H1 (cell line): Measurements from ENCODE around the gene MSANTD2. TPM values are rescaled to one million over a fixed set of nuclear protein-coding genes. Genes with fewer than 3 reads are reported as not detected.

ENCODE experiments used
- CTCF ChIA-PET: fragments of 300-600 bp; sonication (Branson Sonifier 250); formaldehyde crosslinking; loops from one replicate; lab custom pipeline; 2021; ENCODE audit not compliant: partially characterized antibody; lab: Charles Lee
- POLR2A ChIA-PET: fragments of 300-600 bp; sonication (Branson Sonifier 250); formaldehyde crosslinking; loops from one replicate; lab custom pipeline; 2021; ENCODE audit warnings: inconsistent platforms; ENCODE audit not compliant: partially characterized antibody; lab: Charles Lee
- DNase-seq, 2 experiments: peaks; one replicate each; pipeline versions ENCODE4 v3.0.0 to v3.0.0-alpha.2; 2010 to 2022; ENCODE audit warnings: low spot score in 2 of 2, low read depth in 1 of 2, mixed read lengths in 1 of 2
- FAIRE-seq: peaks from 2 replicates; lab custom pipeline; 2011; peaks lifted over from hg19 to GRCh38; lab: Jason Lieb, UNC
- H2AFZ ChIP-seq: 2 replicates; pipeline ENCODE4 v1.8.1; 2012; ENCODE audit warnings: low read length, inconsistent platforms
- H2AK5ac ChIP-seq: 2 replicates; pipeline ENCODE4 v1.6.1; 2013; ENCODE audit warnings: low read depth, low read length
- H2BK120ac ChIP-seq: replicated peaks from 2 replicates; pipeline ENCODE3; 2013; ENCODE audit warnings: low read depth, low read length, inconsistent platforms
- H2BK12ac ChIP-seq: 2 replicates; pipeline ENCODE4 v1.6.1; 2013; ENCODE audit warnings: low read depth, low read length
- H2BK15ac ChIP-seq: 2 replicates; pipeline ENCODE4 v1.6.1; 2013; ENCODE audit warnings: low read length
- H2BK20ac ChIP-seq: 2 replicates; pipeline ENCODE4 v1.6.1; 2013; ENCODE audit warnings: low read length
- H2BK5ac ChIP-seq: 2 replicates; pipeline ENCODE4 v1.6.1; 2013; ENCODE audit warnings: low read depth, low read length
- H3K14ac ChIP-seq: 2 replicates; pipeline ENCODE4 v1.6.1; 2013; ENCODE audit warnings: inconsistent platforms; ENCODE audit not compliant: insufficient read length
- H3K18ac ChIP-seq: 2 replicates; pipeline ENCODE4 v1.6.1; 2013; ENCODE audit warnings: low read length; ENCODE audit errors: extremely low read depth
- H3K23ac ChIP-seq: 2 replicates; pipeline ENCODE4 v1.6.1; 2013; ENCODE audit warnings: inconsistent platforms; ENCODE audit not compliant: insufficient read length
- H3K23me2 ChIP-seq: 2 replicates; pipeline ENCODE4 v1.6.1; 2013; ENCODE audit warnings: low read depth, low read length
- H3K27ac ChIP-seq: 2 replicates; pipeline ENCODE4 v1.6.1; 2011; ENCODE audit warnings: low read depth, low read length, inconsistent platforms
- H3K27me3 ChIP-seq, 4 experiments: replicated peaks in 1 of 4; 1 replicate in 1 of 4; 2 replicates in 3 of 4; pipeline versions ENCODE4 v1.6.1 to v1.8.1; 2011 to 2013; ENCODE audit warnings: low read length in 3 of 4, mild to moderate bottlenecking in 3 of 4, inconsistent platforms in 2 of 4, mixed read lengths in 2 of 4, moderate library complexity in 1 of 4; ENCODE audit not compliant: control insufficient read depth in 3 of 4, insufficient read depth in 3 of 4; ENCODE audit errors: extremely low read depth in 1 of 4
- H3K36me3 ChIP-seq, 4 experiments: 2 replicates each; pipeline versions ENCODE4 v1.6.1 to v1.8.1; 2011 to 2013; ENCODE audit warnings: mild to moderate bottlenecking in 4 of 4, low read length in 3 of 4, moderate library complexity in 2 of 4, control low read depth in 1 of 4, inconsistent platforms in 1 of 4; ENCODE audit not compliant: insufficient read depth in 4 of 4, control insufficient read depth in 2 of 4
- H3K4ac ChIP-seq: replicated peaks from 2 replicates; pipeline ENCODE3; 2013; ENCODE audit warnings: low read length, low read depth, mixed read lengths, inconsistent platforms; ENCODE audit not compliant: insufficient read length
- H3K4me1 ChIP-seq, 4 experiments: replicated peaks in 1 of 4; 1 replicate in 1 of 4; 2 replicates in 3 of 4; pipeline versions ENCODE4 v1.6.1 to v1.8.1; 2011 to 2013; ENCODE audit warnings: low read length in 3 of 4, inconsistent platforms in 2 of 4, mixed read lengths in 1 of 4; ENCODE audit not compliant: insufficient read depth in 4 of 4, control insufficient read depth in 3 of 4
- H3K4me2 ChIP-seq, 2 experiments: 2 replicates each; pipeline versions ENCODE4 v1.6.1 to v1.8.1; 2011 to 2013; ENCODE audit warnings: low read depth in 2 of 2, low read length in 2 of 2, control low read depth in 1 of 2, inconsistent platforms in 1 of 2, mild to moderate bottlenecking in 1 of 2; ENCODE audit not compliant: insufficient read depth in 1 of 2
- H3K4me3 ChIP-seq, 4 experiments: fragments of 200-600, 300-600 bp in 1 of 4; sonication (generic), shearing (Covaris generic), sonication (Bioruptor Twin) in 1 of 4; 2 replicates each; pipeline versions ENCODE4 v1.5.1 to v1.8.1; 2011 to 2016; ENCODE audit warnings: low read length in 4 of 4, low read depth in 3 of 4, control low read depth in 2 of 4, inconsistent platforms in 2 of 4, mild to moderate bottlenecking in 2 of 4, mixed read lengths in 1 of 4, moderate library complexity in 1 of 4; ENCODE audit not compliant: insufficient read depth in 2 of 4; ENCODE audit errors: extremely low read depth in 1 of 4
- H3K56ac ChIP-seq: replicated peaks from 2 replicates; pipeline ENCODE3; 2013; ENCODE audit warnings: low read depth, mild to moderate bottlenecking, mixed read lengths, low read length, inconsistent platforms; ENCODE audit not compliant: insufficient read length
- H3K79me1 ChIP-seq: 2 replicates; pipeline ENCODE4 v1.6.1; 2013; ENCODE audit warnings: low read depth, low read length, control low read depth
- H3K79me2 ChIP-seq, 2 experiments: 2 replicates each; pipeline versions ENCODE4 v1.6.1 to v1.8.1; 2012 to 2013; ENCODE audit warnings: low read length in 2 of 2, mild to moderate bottlenecking in 2 of 2, inconsistent platforms in 1 of 2; ENCODE audit not compliant: insufficient read depth in 2 of 2, control insufficient read depth in 1 of 2
- H3K9ac ChIP-seq, 4 experiments: replicated peaks in 1 of 4; 1 replicate in 1 of 4; 2 replicates in 3 of 4; pipeline versions ENCODE4 v1.6.1 to v1.8.1; 2011 to 2013; ENCODE audit warnings: low read depth in 3 of 4, low read length in 3 of 4, control low read depth in 2 of 4, mild to moderate bottlenecking in 2 of 4, moderate library complexity in 2 of 4, inconsistent platforms in 1 of 4; ENCODE audit errors: extremely low read depth in 1 of 4
- H3K9me3 ChIP-seq, 2 experiments: 2 replicates each; pipeline versions ENCODE4 v1.6.1 to v1.8.1; 2012 to 2013; ENCODE audit warnings: mild to moderate bottlenecking in 2 of 2, moderate library complexity in 2 of 2, control low read depth in 1 of 2, inconsistent platforms in 1 of 2, low read depth in 1 of 2, low read length in 1 of 2, mixed read lengths in 1 of 2; ENCODE audit not compliant: insufficient read depth in 2 of 2
- H4K20me1 ChIP-seq, 2 experiments: replicated peaks in 1 of 2; 2 replicates each; pipeline versions ENCODE3 to v1.8.1; 2011 to 2013; ENCODE audit warnings: inconsistent platforms in 2 of 2, low read length in 2 of 2, mild to moderate bottlenecking in 1 of 2; ENCODE audit not compliant: insufficient read depth in 2 of 2, control insufficient read depth in 1 of 2
- H4K5ac ChIP-seq: 2 replicates; pipeline ENCODE4 v1.6.1; 2013; ENCODE audit warnings: low read length, low read depth, mixed read lengths, inconsistent platforms; ENCODE audit not compliant: insufficient read length
- H4K8ac ChIP-seq: 2 replicates; pipeline ENCODE4 v1.8.0; 2013; ENCODE audit warnings: mild to moderate bottlenecking, moderate library complexity, low read length, inconsistent platforms; ENCODE audit not compliant: insufficient read depth; ENCODE audit errors: extremely low read depth
- H4K91ac ChIP-seq: replicated peaks from 2 replicates; pipeline ENCODE3; 2013; ENCODE audit warnings: low read length, mixed read lengths, inconsistent platforms; ENCODE audit not compliant: insufficient read length
- BACH1 ChIP-seq: IDR thresholded peaks from 2 replicates; pipeline ENCODE4 v1.6.1; 2012; ENCODE audit warnings: low read length, improper control_type of control experiment
- BCL11A ChIP-seq, 2 experiments: IDR thresholded peaks; one replicate each; pipeline ENCODE4 v1.6.1; 2011; ENCODE audit warnings: low read depth in 2 of 2, low read length in 2 of 2, mild to moderate bottlenecking in 2 of 2
- CREB1 ChIP-seq: IDR thresholded peaks from 2 replicates; pipeline ENCODE4 v1.6.1; 2012; ENCODE audit warnings: inconsistent platforms
- CTBP2 ChIP-seq: IDR thresholded peaks from 2 replicates; pipeline ENCODE4 v1.7.0; 2011; ENCODE audit warnings: borderline replicate concordance, mild to moderate bottlenecking, moderate library complexity, mixed read lengths, low read length; ENCODE audit not compliant: insufficient read depth, insufficient read length
- FOSL1 ChIP-seq: IDR thresholded peaks from 2 replicates; pipeline ENCODE4 v1.6.1; 2011; ENCODE audit warnings: mild to moderate bottlenecking, low read depth, low read length, moderate library complexity; ENCODE audit not compliant: insufficient read depth
- JUN ChIP-seq: IDR thresholded peaks from 2 replicates; pipeline ENCODE4 v1.6.1; 2011; ENCODE audit warnings: low read depth, mild to moderate bottlenecking, improper control_type of control experiment, low read length
- KDM5A ChIP-seq: fragments of 200-600 bp; IDR thresholded peaks from 2 replicates; pipeline ENCODE4 v1.7.1; 2012; ENCODE audit warnings: mild to moderate bottlenecking, low read length, inconsistent platforms, mixed read lengths
- RXRA ChIP-seq: IDR thresholded peaks from 2 replicates; pipeline ENCODE4 v1.6.1; 2011; ENCODE audit warnings: low read depth, mild to moderate bottlenecking, low read length, moderate library complexity; ENCODE audit not compliant: insufficient read depth
- TAF7 ChIP-seq: optimal IDR thresholded peaks from 2 replicates; pipeline ENCODE3; 2011; ENCODE audit warnings: low read depth, mild to moderate bottlenecking, inconsistent platforms, low read length, moderate library complexity, borderline replicate concordance
- WGBS, 2 experiments: shearing (Covaris generic) in 1 of 2; methylation state at CpG; one replicate each; pipeline versions ENCODE4 v1.1.6 to v1.1.7; 2013 to 2015; ENCODE audit warnings: low lambda C conversion rate in 2 of 2, mixed read lengths in 2 of 2, inconsistent platforms in 1 of 2, low coverage in 1 of 2, missing lambda C conversion rate in 1 of 2; ENCODE audit not compliant: insufficient replicate concordance in 2 of 2, insufficient coverage in 1 of 2, insufficient read length in 1 of 2; ENCODE audit errors: extremely low coverage in 1 of 2, missing lambda C conversion rate in 1 of 2; 5-methylcytosine and 5-hydroxymethylcytosine counted together
- long read RNA-seq, 2 experiments: library from RNA in 1 of 2; library from capped mRNA in 1 of 2; stranded (forward); transcript quantifications; one replicate each; pipeline ENCODE4 v2.0.0, GENCODE V29; 2021; ENCODE audit warnings: inconsistent platforms in 1 of 2
- polyA minus RNA-seq, 3 experiments: library from RNA; depleted of rRNA, polyadenylated mRNA; stranded (reverse); fragments of >200 nt; gene quantifications; 1 replicate in 2 of 3; 2 replicates in 1 of 3; pipeline ENCODE4 v1.2.3, GENCODE V29; 2011
- polyA plus RNA-seq, 7 experiments: library from polyadenylated mRNA; depleted of rRNA in 3 of 7; stranded (reverse) in 5 of 7; unstranded in 2 of 7; fragments of >200 nt in 5 of 7; fragments of 200-250 nt in 2 of 7; gene quantifications; 1 replicate in 5 of 7; 2 replicates in 1 of 7; 4 replicates in 1 of 7; pipeline versions ENCODE4 v1.2.1 to v1.2.3, GENCODE V29; 2011 to 2013; ENCODE audit warnings: missing spikeins in 2 of 7, mixed read lengths in 2 of 7
- total RNA-seq: library from RNA; stranded (reverse); fragmentation: NEBNext Ultra II Directional; extraction: Animal tissue kit (Norgen Biotek cat#: 25700); gene quantifications from 2 replicates; pipeline ENCODE4 v1.2.1, GENCODE V29; 2021

Gene MSANTD2
- 15.9 and 17.3 TPM in 2 replicates for total RNA-seq
- polyA plus RNA-seq (2011; rRNA removed) = 5.6 and 8.2 TPM in 2 replicates
- 10.5 TPM for polyA plus RNA-seq (2011; cell fraction: cytosol; rRNA removed)
- polyA plus RNA-seq (2011; cell fraction: nucleus; rRNA removed) = 10.8 TPM
- 8.2 to 13.3 TPM (median 10.5 TPM) in 4 replicates for polyA plus RNA-seq (2012, experiment 1 of 2)
- 5.9 TPM for polyA plus RNA-seq (2012, experiment 2 of 2)
- polyA plus RNA-seq (2013, experiment 1 of 2) = 13.3 TPM
- 12.5 TPM for polyA plus RNA-seq (2013, experiment 2 of 2)
- 4.2 and 4.6 TPM in 2 replicates for polyA minus RNA-seq (2011; rRNA and poly(A)+ RNA removed)
- polyA minus RNA-seq (2011; cell fraction: cytosol; rRNA and poly(A)+ RNA removed) = 9.2 TPM
- polyA minus RNA-seq (2011; cell fraction: nucleus; rRNA and poly(A)+ RNA removed) = 17.6 TPM
- long read RNA-seq, experiment 1, partial matches to known transcripts = 0 of 12 reads
- long read RNA-seq, experiment 1, other reads (novel, unspliced or antisense) = 8 of 12 reads
- long read RNA-seq, experiment 2, partial matches to known transcripts = 0 of 5 reads
- long read RNA-seq, experiment 2, other reads (novel, unspliced or antisense) = 3 of 5 reads

DNA sequence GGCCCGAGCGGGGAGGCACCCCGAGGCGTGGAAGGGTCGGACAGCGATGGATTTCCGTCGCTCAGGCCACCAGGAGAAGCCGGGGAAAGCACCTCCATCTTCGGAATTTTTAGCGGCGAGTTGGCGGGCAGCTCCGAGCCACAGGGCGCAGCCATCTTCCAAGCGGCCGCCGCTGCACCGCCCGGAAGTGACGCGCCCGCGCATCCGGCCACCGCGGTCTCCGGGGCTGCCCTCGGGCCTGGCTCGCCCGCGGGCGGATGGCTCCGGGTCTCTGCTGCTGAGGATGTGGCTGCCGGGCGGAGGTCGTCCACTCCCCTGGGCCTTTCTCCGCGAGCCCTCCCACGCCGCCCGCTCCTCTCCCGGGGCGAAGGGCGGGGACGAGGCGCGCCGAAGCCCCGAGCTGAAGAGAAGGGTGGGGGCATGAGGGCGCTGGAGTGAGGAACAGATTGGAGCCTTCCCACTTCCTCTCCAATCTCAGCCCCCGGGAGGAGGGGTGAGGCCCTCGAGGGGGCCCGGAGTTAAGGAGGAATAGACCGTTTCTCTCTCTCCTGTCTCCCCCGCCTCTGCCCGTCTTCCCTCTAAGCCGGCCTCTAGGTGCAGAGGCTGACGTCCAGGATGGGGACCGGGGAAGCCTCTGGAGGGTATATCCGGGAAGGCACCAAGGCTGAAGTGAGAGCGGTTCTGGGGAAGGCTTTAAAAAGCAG, at the start of gene MSANTD2:
MSANTD2 (minus strand) TSS at position 181 of the 704 bp plus-strand sequence; CDS start at position 155, 26 bp downstream.
- Histone ChIP-seq H3K27ac (peak within 1 kb of the TSS; percentile 96), H3K9ac (peak within 1 kb of the TSS; percentile 84 to 98 (median 94))
- FAIRE-seq = no peak
- TF ChIP-seq FOSL1 (no peak), KDM5A (peak; percentile 69), RXRA (no peak), CTBP2 (no peak), BCL11A (IDR thresholded peaks at IDR 0.05; ENCODE audit: low read depth in 2 of 2, low read length in 2 of 2) (no peak), BACH1 (no peak), JUN (no peak), TAF7 (peak; percentile 70), CREB1 (peak; percentile 82)

More for the DNA sequence above, at the start of gene MSANTD2:
- no peak within 1 kb of the TSS for H2AK5ac ChIP-seq
- no peaks in the 10 kb centered on the region for H3K36me3 ChIP-seq
- H4K8ac ChIP-seq = peak within 1 kb of the TSS; percentile 99
- peak within 1 kb of the TSS; percentile 99 for H4K91ac ChIP-seq
- H3K79me2 ChIP-seq = peaks cover 18 to 45% of the 10 kb centered on the region in 2 experiments
- peak within 1 kb of the TSS; percentile 89 for H3K4ac ChIP-seq
- H3K56ac ChIP-seq = peak within 1 kb of the TSS; percentile 98
- H3K14ac ChIP-seq = no peak within 1 kb of the TSS
- H3K4me3 ChIP-seq = peak within 1 kb of the TSS; percentile 70 to 86 (median 74)
- peak within 1 kb of the TSS; percentile 100 for H4K5ac ChIP-seq
- WGBS, 2 experiments = 1% methylated on average over 57 of the region's 62 CpGs; no CpG with 5 or more reads in 1 of the 2 experiments
- H3K23ac ChIP-seq = no peak within 1 kb of the TSS
- H3K4me1 ChIP-seq = peaks cover 0 to 6% (median under 1%) of the 10 kb centered on the region in 4 experiments; a peak in 3 of 7 replicates
- peaks cover 3% of the 10 kb centered on the region; the same call in 1 of the 2 replicates for H3K23me2 ChIP-seq
- H3K9me3 ChIP-seq = no peaks in the 10 kb centered on the region
- peak within 1 kb of the TSS; percentile 85 for H2AFZ ChIP-seq
- H2BK20ac ChIP-seq = no peak within 1 kb of the TSS
- peak within 1 kb of the TSS; percentile 93; the same call in 1 of the 2 replicates for H2BK12ac ChIP-seq
- ChIA-PET POLR2A (interaction anchor here (1.0 to 3.7 kb wide), 16 partner anchors 10 to 127 kb away, joined by 3 to 26 read pairs (median 5); partner anchors contain the start of genes ESAM, SIAE and SPA17), CTCF (interaction anchor here (0.8 to 3.3 kb wide), 10 partner anchors 21 to 147 kb away, joined by 3 to 24 read pairs (median 6); no protein-coding TSS in a partner anchor)
- peak within 1 kb of the TSS; percentile 94; the same call in 1 of the 2 replicates for H2BK5ac ChIP-seq
- H3K4me2 ChIP-seq = peak within 1 kb of the TSS; percentile 89 to 97
- H3K27me3 ChIP-seq = no peaks in the 10 kb centered on the region
- peaks cover 1 to 9% of the 10 kb centered on the region in 2 experiments for H4K20me1 ChIP-seq
- H2BK120ac ChIP-seq = no peak within 1 kb of the TSS
- peaks cover 3% of the 10 kb centered on the region; the same call in 1 of the 2 replicates for H3K79me1 ChIP-seq
- H2BK15ac ChIP-seq = no peak within 1 kb of the TSS
- peak; percentile 29 to 90 for DNase-seq
- H3K18ac ChIP-seq = peak within 1 kb of the TSS; percentile 98
